Choroid plexus epithelial cell (primary cell): ENCODE results near the gene LELP1.

Experiments used
- DNase-seq: peaks from one replicate; pipeline ENCODE4 v3.0.0-alpha.2; 2010; ENCODE audit warnings: low read depth
- H3K4me3 ChIP-seq: 2 replicates; pipeline ENCODE4 v1.5.1; 2011; ENCODE audit warnings: low read depth, mild to moderate bottlenecking, control low read depth, low read length, moderate library complexity
- TF ChIP-seq, protein P1 (sequence below): conservative IDR thresholded peaks from 2 replicates; pipeline ENCODE4 v1.5.1; 2011; ENCODE audit warnings: low read depth, mild to moderate bottlenecking, control low read depth, inconsistent platforms, low read length, moderate library complexity

The LELP1 gene

DNA sequence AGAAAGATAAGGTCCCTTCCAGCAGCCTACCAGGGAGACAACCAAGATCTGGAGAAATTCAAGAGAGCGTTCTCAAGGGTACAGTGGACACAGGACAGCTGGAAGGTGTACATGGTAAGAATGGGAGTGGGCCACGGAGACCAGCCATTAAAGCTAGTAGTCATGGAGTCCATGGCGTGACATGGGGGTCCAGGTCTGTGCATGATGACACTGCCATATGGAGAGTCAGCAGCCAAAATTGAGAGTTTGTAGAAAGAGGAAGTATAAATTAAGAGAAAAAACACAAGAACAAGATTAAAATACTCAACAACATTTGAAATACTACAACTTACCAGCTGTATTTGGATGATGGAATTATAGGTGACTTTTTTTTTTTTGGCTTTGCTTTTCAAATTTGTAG, 48.3 kb downstream of the LELP1 start:
- no peak overlapping the region for H3K4me3 ChIP-seq
- TF ChIP-seq, protein P1, sequence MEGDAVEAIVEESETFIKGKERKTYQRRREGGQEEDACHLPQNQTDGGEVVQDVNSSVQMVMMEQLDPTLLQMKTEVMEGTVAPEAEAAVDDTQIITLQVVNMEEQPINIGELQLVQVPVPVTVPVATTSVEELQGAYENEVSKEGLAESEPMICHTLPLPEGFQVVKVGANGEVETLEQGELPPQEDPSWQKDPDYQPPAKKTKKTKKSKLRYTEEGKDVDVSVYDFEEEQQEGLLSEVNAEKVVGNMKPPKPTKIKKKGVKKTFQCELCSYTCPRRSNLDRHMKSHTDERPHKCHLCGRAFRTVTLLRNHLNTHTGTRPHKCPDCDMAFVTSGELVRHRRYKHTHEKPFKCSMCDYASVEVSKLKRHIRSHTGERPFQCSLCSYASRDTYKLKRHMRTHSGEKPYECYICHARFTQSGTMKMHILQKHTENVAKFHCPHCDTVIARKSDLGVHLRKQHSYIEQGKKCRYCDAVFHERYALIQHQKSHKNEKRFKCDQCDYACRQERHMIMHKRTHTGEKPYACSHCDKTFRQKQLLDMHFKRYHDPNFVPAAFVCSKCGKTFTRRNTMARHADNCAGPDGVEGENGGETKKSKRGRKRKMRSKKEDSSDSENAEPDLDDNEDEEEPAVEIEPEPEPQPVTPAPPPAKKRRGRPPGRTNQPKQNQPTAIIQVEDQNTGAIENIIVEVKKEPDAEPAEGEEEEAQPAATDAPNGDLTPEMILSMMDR = no peak

DNA sequence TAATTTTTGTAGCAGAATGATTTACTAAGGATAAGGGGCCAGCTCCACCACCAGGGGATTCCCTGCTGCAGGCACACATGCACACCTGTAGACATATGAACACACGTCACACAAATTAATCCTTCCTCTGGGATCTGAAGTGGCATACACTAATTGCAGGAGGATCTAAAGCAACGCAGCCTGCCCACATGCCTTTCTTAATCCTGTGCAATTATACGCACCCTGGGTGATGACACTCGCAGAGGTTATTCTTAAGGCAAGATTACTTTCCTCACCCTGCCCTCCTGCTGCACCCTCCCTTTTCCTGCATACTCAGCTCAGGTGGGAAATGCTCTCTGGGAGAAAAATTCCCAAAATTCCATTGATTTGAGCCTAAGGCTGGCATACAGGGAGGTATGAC, 48.8 kb downstream of the LELP1 start:
- no peak for DNase-seq
- H3K4me3 ChIP-seq = no peak overlapping the region
- TF ChIP-seq, protein P1 = no peak

More for the DNA sequence above, 48.3 kb downstream of the LELP1 start:
- no peak for DNase-seq

DNA sequence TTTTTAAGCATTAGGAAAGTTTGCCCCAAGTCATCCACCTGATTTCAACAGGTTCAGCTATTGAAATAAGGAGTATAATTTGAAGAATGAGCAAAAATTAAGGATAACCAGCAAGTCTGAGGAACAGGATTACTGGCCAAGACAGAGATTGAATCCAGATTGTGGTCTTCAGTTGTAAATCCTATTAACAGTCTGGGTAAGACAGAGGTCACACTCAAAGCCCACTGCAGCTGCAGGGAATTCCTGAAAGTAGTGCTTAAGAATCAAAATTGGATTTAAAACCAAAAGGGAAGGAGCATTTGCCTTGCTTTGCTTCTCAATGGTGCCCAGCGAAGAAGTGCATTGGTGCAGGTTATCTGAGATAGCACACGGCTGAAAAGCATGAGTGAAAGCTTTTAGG, 49.8 kb downstream of the LELP1 start:
- TF ChIP-seq, protein P1 = no peak
- no peak for DNase-seq
- H3K4me3 ChIP-seq = no peak overlapping the region

DNA sequence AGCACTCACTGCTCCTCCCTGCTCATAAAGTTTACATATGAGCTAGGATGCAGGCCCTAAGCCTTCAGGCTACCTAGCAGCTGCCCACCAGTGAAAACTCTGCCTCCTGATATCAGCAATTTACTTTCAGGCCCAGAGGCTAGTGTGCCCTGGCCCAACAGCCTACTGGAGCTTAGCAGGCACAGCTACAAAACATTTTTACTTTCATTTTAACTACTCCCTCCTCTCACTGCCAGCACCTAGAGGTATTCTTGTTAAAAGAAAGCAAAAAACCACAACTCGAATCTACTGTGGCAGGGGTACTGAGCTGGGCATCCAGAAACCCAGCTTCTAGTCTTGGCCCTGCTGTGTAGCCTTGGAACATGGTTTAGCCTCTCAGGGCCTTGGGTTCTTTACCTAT, 50.5 kb downstream of the LELP1 start:
- no peak overlapping the region for H3K4me3 ChIP-seq
- DNase-seq = no peak
- TF ChIP-seq, protein P1 = no peak
